Lower leg skin (tissue), 3 donors: Measurements from ENCODE around the gene USP13.

ENCODE experiments used
- CTCF ChIP-seq, 3 donors: fragments of 450-650 bp; IDR thresholded peaks; one replicate each; pipeline ENCODE4 v1.5.1; 2016; ENCODE audit warnings: antibody characterized with exemption in 3 of 3, mild to moderate bottlenecking in 3 of 3, moderate library complexity in 2 of 3
- POLR2A ChIP-seq, 2 donors: fragments of 450-650 bp; IDR thresholded peaks; one replicate each; pipeline ENCODE4 v1.6.1; 2016 to 2017; ENCODE audit warnings: antibody characterized with exemption in 2 of 2, mild to moderate bottlenecking in 1 of 2, moderate library complexity in 1 of 2

- TF ChIP-seq CTCF (IDR thresholded peaks at IDR 0.05) (no peak), POLR2A (IDR thresholded peaks at IDR 0.05) (no peak)
Observed at GRCh38 chr3:179769411-179770247, 116.8 kb downstream of the USP13 start.
